ENCODE results near the gene PCSK2.
A peak's percentile ranks its signal among the peaks of the same experiment; 100 is the strongest.

The PCSK2 gene

GRCh38 chr20:17522528-17522927 lies 295.7 kb downstream of the PCSK2 start:
- Histone ChIP-seq H3K9me3 (ENCODE audit: control insufficient read depth, low read length) (no peaks in the 10 kb centered on the region), H3K27ac (ENCODE audit: insufficient read depth, low read depth, low read length, poor library complexity, severe bottlenecking) (no peak overlapping the region), H3K36me3 (ENCODE audit: control insufficient read depth, insufficient read depth, low read length) (no peaks in the 10 kb centered on the region), H3K27me3 (ENCODE audit: control insufficient read depth, insufficient read depth, low read length, poor library complexity, severe bottlenecking) (no peaks in the 10 kb centered on the region), H3K4me1 (ENCODE audit: control insufficient read depth, insufficient read depth, low read length) (no peaks in the 10 kb centered on the region), H3K4me3 (ENCODE audit: insufficient read depth, low read depth, low read length) (no peak overlapping the region)
- WGBS, 2 experiments: 83 to 87% methylated on average over 3 of the region's 3 CpGs

GRCh38 chr20:17523326-17523725 lies 296.5 kb downstream of the PCSK2 start:
- 91 to 93% methylated on average over 5 of the region's 5 CpGs for WGBS, 2 experiments
- no peaks in the 10 kb centered on the region for H3K9me3 ChIP-seq (ENCODE audit: control insufficient read depth, low read length)
- H3K27me3 ChIP-seq (ENCODE audit: control insufficient read depth, insufficient read depth, low read length, poor library complexity, severe bottlenecking): peaks cover 6% of the 10 kb centered on the region
- no peaks in the 10 kb centered on the region for H3K36me3 ChIP-seq (ENCODE audit: control insufficient read depth, insufficient read depth, low read length)
- H3K4me1 ChIP-seq (ENCODE audit: control insufficient read depth, insufficient read depth, low read length): no peaks in the 10 kb centered on the region
- H3K27ac ChIP-seq (ENCODE audit: insufficient read depth, low read depth, low read length, poor library complexity, severe bottlenecking): no peak overlapping the region
- H3K4me3 ChIP-seq (ENCODE audit: insufficient read depth, low read depth, low read length): no peak overlapping the region

DNA sequence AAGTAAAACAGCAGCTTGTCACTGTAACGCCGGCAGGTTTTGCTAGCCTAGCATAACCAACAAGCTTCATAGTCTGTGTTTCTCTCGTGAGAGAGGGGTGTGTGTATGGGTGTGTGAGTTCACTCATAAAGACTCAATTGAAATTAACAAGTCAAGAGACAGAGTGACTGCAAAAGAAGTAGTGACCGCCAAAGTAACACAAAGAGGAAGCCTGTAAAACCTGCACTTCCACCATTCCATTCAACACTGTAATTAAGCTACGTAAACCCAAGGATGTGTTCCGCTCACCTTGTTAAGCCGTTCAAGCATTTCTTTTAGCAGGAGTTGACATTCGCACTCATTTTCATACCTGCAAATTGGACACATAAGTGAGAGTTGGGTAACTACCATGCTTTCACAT lies 297.7 kb downstream of the PCSK2 start:
- peaks cover 17% of the 10 kb centered on the region for H3K27me3 ChIP-seq (ENCODE audit: control insufficient read depth, insufficient read depth, low read length, poor library complexity, severe bottlenecking)
- H3K27ac ChIP-seq (ENCODE audit: insufficient read depth, low read depth, low read length, poor library complexity, severe bottlenecking): no peak overlapping the region
- WGBS, 2 experiments: 91 to 93% methylated on average over 8 of the region's 8 CpGs

DNA sequence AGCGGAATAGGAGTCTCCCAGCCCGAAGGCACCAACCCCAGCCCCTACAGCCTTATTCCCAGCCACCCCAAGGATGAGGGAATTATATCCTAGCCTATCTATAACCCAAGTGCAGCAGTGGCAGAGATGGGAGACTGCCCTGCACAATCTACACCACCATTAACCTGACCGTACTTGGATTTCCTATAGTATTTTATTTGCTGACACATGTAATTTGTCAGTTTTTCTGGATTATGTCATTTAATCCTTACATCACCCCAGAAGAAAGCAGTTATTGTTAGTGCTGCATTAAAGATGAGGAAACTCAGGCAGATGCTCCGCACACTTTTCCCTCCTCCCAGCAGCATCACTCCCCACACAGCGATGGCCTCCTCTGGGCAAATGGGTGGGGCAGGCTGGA lies 298.3 kb downstream of the PCSK2 start:
- H3K27ac ChIP-seq (ENCODE audit: insufficient read depth, low read depth, low read length, poor library complexity, severe bottlenecking): no peak overlapping the region
- H3K4me1 ChIP-seq (ENCODE audit: control insufficient read depth, insufficient read depth, low read length): no peaks in the 10 kb centered on the region
- peaks cover 23% of the 10 kb centered on the region for H3K27me3 ChIP-seq (ENCODE audit: control insufficient read depth, insufficient read depth, low read length, poor library complexity, severe bottlenecking)
- no peaks in the 10 kb centered on the region for H3K9me3 ChIP-seq (ENCODE audit: control insufficient read depth, low read length)
- H3K36me3 ChIP-seq (ENCODE audit: control insufficient read depth, insufficient read depth, low read length): no peaks in the 10 kb centered on the region
- no peak overlapping the region for H3K4me3 ChIP-seq (ENCODE audit: insufficient read depth, low read depth, low read length)
- WGBS, 2 experiments: 94 to 97% methylated on average over 4 to 5 of the region's 5 CpGs

More for the DNA sequence above, 297.7 kb downstream of the PCSK2 start:
- Histone ChIP-seq H3K9me3 (ENCODE audit: control insufficient read depth, low read length) (no peaks in the 10 kb centered on the region), H3K36me3 (ENCODE audit: control insufficient read depth, insufficient read depth, low read length) (no peaks in the 10 kb centered on the region), H3K4me3 (ENCODE audit: insufficient read depth, low read depth, low read length) (no peak overlapping the region), H3K4me1 (ENCODE audit: control insufficient read depth, insufficient read depth, low read length) (no peaks in the 10 kb centered on the region)

DNA sequence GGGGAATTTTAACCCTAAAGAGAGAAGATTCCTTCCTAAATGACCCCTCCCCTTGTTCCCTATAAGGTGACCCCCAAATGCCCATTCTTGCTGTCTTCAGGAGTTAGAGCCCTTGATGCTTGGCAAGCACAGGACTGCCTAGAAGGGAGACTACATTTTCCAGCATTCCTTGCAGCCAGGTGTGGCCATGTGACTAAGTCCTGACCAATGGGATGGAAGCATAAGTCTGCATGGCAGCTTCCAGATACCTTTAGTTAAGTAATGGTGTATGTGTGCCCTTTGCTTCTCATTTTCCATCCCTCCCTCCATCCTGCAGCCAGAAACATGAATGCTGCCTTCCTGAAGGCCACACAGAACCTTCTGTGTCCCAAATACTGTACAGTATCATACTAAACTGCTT lies 298.8 kb downstream of the PCSK2 start:
- H3K27ac ChIP-seq (ENCODE audit: insufficient read depth, low read depth, low read length, poor library complexity, severe bottlenecking): no peak overlapping the region
- no peaks in the 10 kb centered on the region for H3K4me1 ChIP-seq (ENCODE audit: control insufficient read depth, insufficient read depth, low read length)
- H3K4me3 ChIP-seq (ENCODE audit: insufficient read depth, low read depth, low read length): no peak overlapping the region
- H3K27me3 ChIP-seq (ENCODE audit: control insufficient read depth, insufficient read depth, low read length, poor library complexity, severe bottlenecking): peaks cover 28% of the 10 kb centered on the region
- H3K9me3 ChIP-seq (ENCODE audit: control insufficient read depth, low read length): no peaks in the 10 kb centered on the region
- H3K36me3 ChIP-seq (ENCODE audit: control insufficient read depth, insufficient read depth, low read length): no peaks in the 10 kb centered on the region

DNA sequence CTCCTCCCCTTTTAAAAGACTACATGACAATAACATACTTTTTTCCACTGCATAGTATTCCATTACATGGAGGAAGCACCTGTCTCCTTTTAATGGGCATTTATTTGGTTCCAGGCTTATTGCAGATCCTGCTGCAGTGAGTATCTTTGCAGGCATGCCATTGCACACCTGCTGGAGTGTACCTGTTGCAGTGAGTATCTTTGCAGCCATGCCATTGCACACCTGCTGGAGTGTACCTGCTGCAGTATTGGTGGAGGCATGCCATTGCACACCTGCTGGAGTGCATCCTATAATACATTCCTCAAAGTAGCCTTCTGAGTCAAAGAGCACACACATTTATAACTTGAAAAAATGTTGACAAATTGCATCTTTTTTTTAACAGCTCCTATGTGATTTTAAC lies 302.7 kb downstream of the PCSK2 start:
- Histone ChIP-seq H3K4me1 (ENCODE audit: control insufficient read depth, insufficient read depth, low read length) (peaks cover 5% of the 10 kb centered on the region), H3K9me3 (ENCODE audit: control insufficient read depth, low read length) (no peaks in the 10 kb centered on the region), H3K4me3 (ENCODE audit: insufficient read depth, low read depth, low read length) (no peak overlapping the region), H3K27ac (ENCODE audit: insufficient read depth, low read depth, low read length, poor library complexity, severe bottlenecking) (no peak overlapping the region), H3K36me3 (ENCODE audit: control insufficient read depth, insufficient read depth, low read length) (no peaks in the 10 kb centered on the region), H3K27me3 (ENCODE audit: control insufficient read depth, insufficient read depth, low read length, poor library complexity, severe bottlenecking) (peaks cover 35% of the 10 kb centered on the region)

GRCh38 chr20:17530153-17530552 lies 303.3 kb downstream of the PCSK2 start:
- Histone ChIP-seq H3K9me3 (ENCODE audit: control insufficient read depth, low read length) (no peaks in the 10 kb centered on the region), H3K27ac (ENCODE audit: insufficient read depth, low read depth, low read length, poor library complexity, severe bottlenecking) (no peak overlapping the region), H3K36me3 (ENCODE audit: control insufficient read depth, insufficient read depth, low read length) (no peaks in the 10 kb centered on the region), H3K4me3 (ENCODE audit: insufficient read depth, low read depth, low read length) (no peak overlapping the region), H3K4me1 (ENCODE audit: control insufficient read depth, insufficient read depth, low read length) (peaks cover 5% of the 10 kb centered on the region), H3K27me3 (ENCODE audit: control insufficient read depth, insufficient read depth, low read length, poor library complexity, severe bottlenecking) (peaks cover 35% of the 10 kb centered on the region)
- 83 to 84% methylated on average over 7 of the region's 7 CpGs for WGBS, 2 experiments

- 0 to 1% methylated on average over 111 of the region's 111 CpGs for WGBS, 2 experiments
- H3K9me3 ChIP-seq (ENCODE audit: control insufficient read depth, low read length): no peaks in the 10 kb centered on the region
- H3K4me1 ChIP-seq (ENCODE audit: control insufficient read depth, insufficient read depth, low read length): peaks cover 5% of the 10 kb centered on the region
- peak within 1 kb of the TSS; percentile 89 for H3K27ac ChIP-seq (ENCODE audit: insufficient read depth, low read depth, low read length, poor library complexity, severe bottlenecking)
- H3K4me3 ChIP-seq (ENCODE audit: insufficient read depth, low read depth, low read length): peak within 1 kb of the TSS; percentile 44
- H3K27me3 ChIP-seq (ENCODE audit: control insufficient read depth, insufficient read depth, low read length, poor library complexity, severe bottlenecking): peaks cover 35% of the 10 kb centered on the region
- no peaks in the 10 kb centered on the region for H3K36me3 ChIP-seq (ENCODE audit: control insufficient read depth, insufficient read depth, low read length)
Observed at GRCh38 chr20:17530716-17531664, 304.1 kb downstream of the PCSK2 start, which contains the start of gene BFSP1. Gene BFSP1, minus strand, starts transcription at chr20:17531379. Its CDS starts 50 bp downstream, at chr20:17531329.

GRCh38 chr20:17531665-17532025 lies 304.8 kb downstream of the PCSK2 start:
- H3K27me3 ChIP-seq (ENCODE audit: control insufficient read depth, insufficient read depth, low read length, poor library complexity, severe bottlenecking): peaks cover 35% of the 10 kb centered on the region
- H3K27ac ChIP-seq (ENCODE audit: insufficient read depth, low read depth, low read length, poor library complexity, severe bottlenecking): peak overlapping the region; percentile 89
- peak overlapping the region; percentile 44 for H3K4me3 ChIP-seq (ENCODE audit: insufficient read depth, low read depth, low read length)
- H3K36me3 ChIP-seq (ENCODE audit: control insufficient read depth, insufficient read depth, low read length): no peaks in the 10 kb centered on the region
- no peaks in the 10 kb centered on the region for H3K9me3 ChIP-seq (ENCODE audit: control insufficient read depth, low read length)
- H3K4me1 ChIP-seq (ENCODE audit: control insufficient read depth, insufficient read depth, low read length): peaks cover 5% of the 10 kb centered on the region
- WGBS, 2 experiments: 50% methylated on average over 5 of the region's 5 CpGs

DNA sequence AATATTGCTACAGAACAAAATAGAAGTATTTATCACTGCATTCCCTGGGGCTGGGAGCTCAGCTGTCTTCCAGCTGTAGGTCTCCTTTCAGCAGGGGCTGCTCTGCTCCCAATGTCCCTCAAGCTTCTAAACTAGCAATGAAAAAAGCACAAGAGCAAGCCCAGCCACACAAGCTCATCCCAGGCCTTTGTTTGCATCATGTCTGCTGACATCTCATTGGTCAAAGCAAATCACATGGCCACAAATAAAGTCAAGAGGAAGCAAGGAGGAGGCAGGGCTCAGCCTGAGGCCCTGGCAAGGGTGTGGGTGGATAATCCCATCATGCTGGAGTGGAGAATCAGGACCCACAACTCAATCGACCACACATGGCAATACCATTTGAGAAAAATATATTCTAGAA lies 306.6 kb downstream of the PCSK2 start:
- Histone ChIP-seq H3K36me3 (ENCODE audit: control insufficient read depth, insufficient read depth, low read length) (no peaks in the 10 kb centered on the region), H3K4me3 (ENCODE audit: insufficient read depth, low read depth, low read length) (no peak overlapping the region), H3K9me3 (ENCODE audit: control insufficient read depth, low read length) (no peaks in the 10 kb centered on the region), H3K27ac (ENCODE audit: insufficient read depth, low read depth, low read length, poor library complexity, severe bottlenecking) (no peak overlapping the region), H3K4me1 (ENCODE audit: control insufficient read depth, insufficient read depth, low read length) (peaks cover 5% of the 10 kb centered on the region), H3K27me3 (ENCODE audit: control insufficient read depth, insufficient read depth, low read length, poor library complexity, severe bottlenecking) (peaks cover 29% of the 10 kb centered on the region)
- WGBS, 2 experiments: 50 to 55% methylated on average over 1 of the region's 1 CpG
